Karpas-422 (cell line): ENCODE data around the gene DUSP22. TPM values are rescaled to one million over a fixed set of nuclear protein-coding genes. Genes with fewer than 3 reads are reported as not detected.

Experiments
- DNase-seq: peaks from one replicate; pipeline ENCODE4 v3.0.0-alpha.2; 2015
- H2AFZ ChIP-seq: fragments of 200-600 bp; sonication (generic); 2 replicates; pipeline ENCODE4 v1.6.1; 2014; ENCODE audit warnings: antibody characterized with exemption, low read length, mixed read lengths
- H3K27ac ChIP-seq: fragments of 200-600 bp; sonication (generic); 2 replicates; pipeline ENCODE4 v1.5.1; 2014; ENCODE audit warnings: mild to moderate bottlenecking, low read length, moderate library complexity
- H3K27me3 ChIP-seq: fragments of 200-600 bp; sonication (generic); 2 replicates; pipeline ENCODE4 v1.6.1; 2014; ENCODE audit warnings: low read length, mixed read lengths
- H3K36me3 ChIP-seq: fragments of 200-600 bp; sonication (generic); 2 replicates; pipeline ENCODE4 v1.6.1; 2014; ENCODE audit warnings: low read length, mixed read lengths; ENCODE audit not compliant: insufficient read depth
- H3K4me1 ChIP-seq: fragments of 200-600 bp; sonication (generic); 2 replicates; pipeline ENCODE4 v1.6.1; 2014; ENCODE audit warnings: mild to moderate bottlenecking, low read length, mixed read lengths
- H3K4me2 ChIP-seq: fragments of 200-600 bp; sonication (generic); 2 replicates; pipeline ENCODE4 v1.6.1; 2014; ENCODE audit warnings: low read length, low read depth, mild to moderate bottlenecking; ENCODE audit not compliant: poor library complexity, severe bottlenecking
- H3K4me3 ChIP-seq: fragments of 200-600 bp; sonication (generic); 2 replicates; pipeline ENCODE4 v1.5.1; 2014; ENCODE audit warnings: mild to moderate bottlenecking, antibody characterized with exemption, low read length, mixed read lengths
- H3K79me2 ChIP-seq: fragments of 200-600 bp; sonication (generic); 2 replicates; pipeline ENCODE4 v1.6.1; 2014; ENCODE audit warnings: mild to moderate bottlenecking, low read length, mixed read lengths
- H3K9ac ChIP-seq: fragments of 200-600 bp; sonication (generic); 2 replicates; pipeline ENCODE4 v1.6.0; 2014; ENCODE audit warnings: low read length
- H3K9me2 ChIP-seq: fragments of 200-600 bp; sonication (generic), shearing (Covaris generic); replicated peaks from 2 replicates; pipeline ENCODE4 v1.6.0; 2014; ENCODE audit warnings: mild to moderate bottlenecking, low read length, moderate library complexity; ENCODE audit not compliant: insufficient read depth
- H3K9me3 ChIP-seq: fragments of 300-700, 200-600 bp; sonication (generic); 2 replicates; pipeline ENCODE4 v1.6.1; 2014; ENCODE audit warnings: low read length, mixed read lengths
- H4K20me1 ChIP-seq: fragments of 200-600 bp; sonication (generic); 2 replicates; pipeline ENCODE4 v1.6.1; 2014; ENCODE audit warnings: mild to moderate bottlenecking, antibody characterized with exemption, low read length, low read depth; ENCODE audit not compliant: insufficient read depth
- total RNA-seq: library from RNA; depleted of rRNA; stranded (reverse); fragments of >200 nt; shearing (Covaris generic); gene quantifications from 2 replicates; pipeline ENCODE4 v1.2.3, GENCODE V29; 2014; ENCODE audit warnings: low replicate concordance

Gene DUSP22
- total RNA-seq, 1 experiment from 2014 or later: 13.2 TPM

- Histone ChIP-seq H3K4me1 (no peaks in the 10 kb centered on the region), H2AFZ (no peak overlapping the region)
These were observed 37.1 kb upstream of the DUSP22 start for GRCh38 chr6:255041-255750.

GRCh38 chr6:255751-256083 lies 36.6 kb upstream of the DUSP22 start:
- no peak overlapping the region for H3K4me2 ChIP-seq

More at GRCh38 chr6:255041-255750, 37.1 kb upstream of the DUSP22 start:
- no peaks in the 10 kb centered on the region for H4K20me1 ChIP-seq
- H3K9ac ChIP-seq: no peak overlapping the region
- H3K27me3 ChIP-seq: no peaks in the 10 kb centered on the region
- no peaks in the 10 kb centered on the region for H3K9me3 ChIP-seq
- no peaks in the 10 kb centered on the region for H3K9me2 ChIP-seq
- DNase-seq: no peak
- H3K27ac ChIP-seq: no peak overlapping the region
- H3K4me3 ChIP-seq: no peak overlapping the region
- H3K4me2 ChIP-seq: no peak overlapping the region
- no peaks in the 10 kb centered on the region for H3K79me2 ChIP-seq
- no peaks in the 10 kb centered on the region for H3K36me3 ChIP-seq

GRCh38 chr6:256169-256568 lies 36.1 kb upstream of the DUSP22 start:
- Histone ChIP-seq H3K4me2 (no peak overlapping the region), H3K36me3 (no peaks in the 10 kb centered on the region), H3K27me3 (no peaks in the 10 kb centered on the region), H3K4me1 (no peaks in the 10 kb centered on the region), H3K9ac (no peak overlapping the region), H3K4me3 (no peak overlapping the region), H3K27ac (no peak overlapping the region), H3K9me2 (no peaks in the 10 kb centered on the region), H2AFZ (no peak overlapping the region), H4K20me1 (no peaks in the 10 kb centered on the region), H3K9me3 (no peaks in the 10 kb centered on the region), H3K79me2 (no peaks in the 10 kb centered on the region)
- no peak for DNase-seq

More at GRCh38 chr6:255751-256083, 36.6 kb upstream of the DUSP22 start:
- H3K4me1 ChIP-seq: no peaks in the 10 kb centered on the region
- H3K27me3 ChIP-seq: no peaks in the 10 kb centered on the region
- H2AFZ ChIP-seq: no peak overlapping the region
- no peaks in the 10 kb centered on the region for H3K36me3 ChIP-seq
- H3K9me2 ChIP-seq: no peaks in the 10 kb centered on the region
- no peak overlapping the region for H3K4me3 ChIP-seq
- no peaks in the 10 kb centered on the region for H4K20me1 ChIP-seq
- H3K9ac ChIP-seq: no peak overlapping the region
- H3K27ac ChIP-seq: no peak overlapping the region
- no peak for DNase-seq
- no peaks in the 10 kb centered on the region for H3K9me3 ChIP-seq
- H3K79me2 ChIP-seq: no peaks in the 10 kb centered on the region

- no peak overlapping the region for H3K27ac ChIP-seq
- no peak overlapping the region for H2AFZ ChIP-seq
- no peaks in the 10 kb centered on the region for H4K20me1 ChIP-seq
- H3K79me2 ChIP-seq: no peaks in the 10 kb centered on the region
- H3K4me2 ChIP-seq: no peak overlapping the region
- H3K4me3 ChIP-seq: no peak overlapping the region
- no peak for DNase-seq
- no peaks in the 10 kb centered on the region for H3K36me3 ChIP-seq
- no peaks in the 10 kb centered on the region for H3K9me3 ChIP-seq
- H3K9ac ChIP-seq: no peak overlapping the region
- H3K9me2 ChIP-seq: no peaks in the 10 kb centered on the region
- H3K27me3 ChIP-seq: no peaks in the 10 kb centered on the region
- H3K4me1 ChIP-seq: no peaks in the 10 kb centered on the region
These were observed 35.1 kb upstream of the DUSP22 start for GRCh38 chr6:257031-257725.

GRCh38 chr6:257774-258173 lies 34.5 kb upstream of the DUSP22 start:
- Histone ChIP-seq H2AFZ (no peak overlapping the region), H3K9ac (no peak overlapping the region), H3K9me3 (no peaks in the 10 kb centered on the region), H3K27me3 (no peaks in the 10 kb centered on the region), H3K36me3 (no peaks in the 10 kb centered on the region), H3K27ac (no peak overlapping the region), H3K79me2 (no peaks in the 10 kb centered on the region), H4K20me1 (no peaks in the 10 kb centered on the region), H3K4me3 (no peak overlapping the region), H3K4me2 (no peak overlapping the region), H3K9me2 (no peaks in the 10 kb centered on the region), H3K4me1 (no peaks in the 10 kb centered on the region)
- no peak for DNase-seq

- H3K4me3 ChIP-seq: no peak overlapping the region
- H3K4me2 ChIP-seq: no peak overlapping the region
- no peaks in the 10 kb centered on the region for H3K4me1 ChIP-seq
- no peaks in the 10 kb centered on the region for H3K9me2 ChIP-seq
- H3K79me2 ChIP-seq: no peaks in the 10 kb centered on the region
- no peak overlapping the region for H3K27ac ChIP-seq
- H3K27me3 ChIP-seq: no peaks in the 10 kb centered on the region
- H3K36me3 ChIP-seq: no peaks in the 10 kb centered on the region
- no peak overlapping the region for H3K9ac ChIP-seq
- H2AFZ ChIP-seq: no peak overlapping the region
- no peaks in the 10 kb centered on the region for H4K20me1 ChIP-seq
- no peak for DNase-seq
- no peaks in the 10 kb centered on the region for H3K9me3 ChIP-seq
These were observed 33.0 kb upstream of the DUSP22 start for GRCh38 chr6:259316-259715.

GRCh38 chr6:259901-260508 lies 32.3 kb upstream of the DUSP22 start:
- H2AFZ ChIP-seq: no peak overlapping the region
- H3K36me3 ChIP-seq: no peaks in the 10 kb centered on the region
- no peaks in the 10 kb centered on the region for H3K4me1 ChIP-seq
- no peak for DNase-seq
- no peaks in the 10 kb centered on the region for H4K20me1 ChIP-seq
- no peak overlapping the region for H3K9ac ChIP-seq
- no peak overlapping the region for H3K4me3 ChIP-seq
- H3K27me3 ChIP-seq: no peaks in the 10 kb centered on the region
- no peaks in the 10 kb centered on the region for H3K9me3 ChIP-seq
- H3K79me2 ChIP-seq: no peaks in the 10 kb centered on the region
- no peak overlapping the region for H3K4me2 ChIP-seq
- H3K27ac ChIP-seq: no peak overlapping the region
- no peaks in the 10 kb centered on the region for H3K9me2 ChIP-seq

GRCh38 chr6:264626-265025 lies 27.7 kb upstream of the DUSP22 start:
- Histone ChIP-seq H3K9me3 (no peaks in the 10 kb centered on the region), H3K27ac (no peak overlapping the region), H3K27me3 (no peaks in the 10 kb centered on the region), H3K4me3 (no peak overlapping the region), H3K4me2 (no peak overlapping the region), H4K20me1 (no peaks in the 10 kb centered on the region), H3K79me2 (no peaks in the 10 kb centered on the region), H2AFZ (no peak overlapping the region), H3K36me3 (no peaks in the 10 kb centered on the region), H3K4me1 (no peaks in the 10 kb centered on the region), H3K9me2 (no peaks in the 10 kb centered on the region), H3K9ac (no peak overlapping the region)
- DNase-seq: no peak
